SK-N-SH (cell line): Measurements from ENCODE around the gene SCAF1. TPM values are rescaled to one million over a fixed set of nuclear protein-coding genes. Genes with fewer than 3 reads are reported as not detected.

Source experiments
- CTCF ChIA-PET: fragments of 300-600, 350-600 bp; formaldehyde crosslinking; extraction: SDS; loops from one replicate; lab custom pipeline; 2021; lab: Yijun Ruan, JAX
- POLR2A ChIA-PET: fragments of 350-600 bp; sonication (Branson Sonifier 250); formaldehyde crosslinking; extraction: SDS; loops from one replicate; lab custom pipeline; 2020; ENCODE audit warnings: antibody characterized with exemption, inconsistent platforms; lab: Yijun Ruan, JAX
- DNase-seq: peaks from one replicate; pipeline ENCODE4 v3.0.0; 2012
- H2AFZ ChIP-seq: fragments of 200-600 bp; sonication (generic); 2 replicates; pipeline ENCODE4 v1.8.1; 2016; ENCODE audit warnings: antibody characterized with exemption, mild to moderate bottlenecking, low read depth
- H3F3A ChIP-seq: fragments of 200-600 bp; sonication (generic); replicated peaks from 2 replicates; pipeline ENCODE3; 2016; ENCODE audit warnings: antibody characterized with exemption, mild to moderate bottlenecking; ENCODE audit not compliant: insufficient read depth
- H3K27ac ChIP-seq, 2 experiments: fragments of 200-500 bp in 1 of 2; fragments of 200-600 bp in 1 of 2; sonication (Bioruptor generic) in 1 of 2; sonication (generic), shearing (Covaris generic) in 1 of 2; 2 replicates each; pipeline versions ENCODE4 v1.5.1 to v1.6.1; 2014 to 2016; ENCODE audit warnings: low read depth in 2 of 2, inconsistent platforms in 1 of 2, low read length in 1 of 2, mild to moderate bottlenecking in 1 of 2, mixed read lengths in 1 of 2
- H3K27me3 ChIP-seq: fragments of 200-600 bp; sonication (generic), shearing (Covaris generic); 2 replicates; pipeline ENCODE4 v1.6.1; 2016; ENCODE audit warnings: mixed run types; ENCODE audit not compliant: insufficient read depth
- H3K36me3 ChIP-seq, 2 experiments: fragments of 200-500 bp in 1 of 2; fragments of 200-600 bp in 1 of 2; sonication (Bioruptor generic) in 1 of 2; sonication (generic) in 1 of 2; replicated peaks in 1 of 2; 2 replicates each; pipeline versions ENCODE3 to v1.5.1; 2014 to 2016; ENCODE audit warnings: low read length in 1 of 2, mild to moderate bottlenecking in 1 of 2; ENCODE audit not compliant: insufficient read depth in 2 of 2, control insufficient read depth in 1 of 2
- H3K4me1 ChIP-seq, 2 experiments: fragments of 200-500 bp in 1 of 2; fragments of 200-600 bp in 1 of 2; sonication (Bioruptor generic) in 1 of 2; sonication (generic), shearing (Covaris generic) in 1 of 2; 2 replicates each; pipeline versions ENCODE4 v1.5.1 to v1.6.1; 2014 to 2016; ENCODE audit warnings: low read depth in 1 of 2, low read length in 1 of 2, mixed run types in 1 of 2; ENCODE audit not compliant: insufficient read depth in 2 of 2, control insufficient read depth in 1 of 2
- H3K4me2 ChIP-seq: fragments of 200-600 bp; sonication (generic), shearing (Covaris generic); 2 replicates; pipeline ENCODE4 v1.6.1; 2017; ENCODE audit warnings: mixed run types
- H3K4me3 ChIP-seq, 2 experiments: fragments of 200-500 bp in 1 of 2; fragments of 200-600 bp in 1 of 2; sonication (Bioruptor generic) in 1 of 2; sonication (generic), shearing (Covaris generic) in 1 of 2; 2 replicates each; pipeline versions ENCODE4 v1.5.1 to v1.8.1; 2014 to 2016; ENCODE audit warnings: low read depth in 2 of 2, inconsistent platforms in 1 of 2, low read length in 1 of 2, mild to moderate bottlenecking in 1 of 2, mixed read lengths in 1 of 2, moderate library complexity in 1 of 2
- H3K79me2 ChIP-seq: fragments of 200-600 bp; sonication (generic); 2 replicates; pipeline ENCODE4 v1.8.1; 2017; ENCODE audit warnings: mild to moderate bottlenecking; ENCODE audit not compliant: insufficient read depth
- H3K9ac ChIP-seq: fragments of 200-600 bp; sonication (generic); 2 replicates; pipeline ENCODE4 v1.6.1; 2017; ENCODE audit warnings: mixed run types
- H3K9me2 ChIP-seq: fragments of 200-600 bp; sonication (generic); 2 replicates; pipeline ENCODE4 v1.6.1; 2017; ENCODE audit warnings: mixed run types
- H3K9me3 ChIP-seq: fragments of 200-600 bp; sonication (generic); 2 replicates; pipeline ENCODE4 v1.6.1; 2017; ENCODE audit warnings: mixed run types, mild to moderate bottlenecking, moderate library complexity
- H4K20me1 ChIP-seq: fragments of 200-600 bp; sonication (generic); 2 replicates; pipeline ENCODE4 v1.6.1; 2017; ENCODE audit warnings: mild to moderate bottlenecking, mixed run types; ENCODE audit not compliant: insufficient read depth
- CHD2 ChIP-seq: fragments of 150-350 bp; IDR thresholded peaks from 2 replicates; pipeline ENCODE4 v1.6.1; 2018; ENCODE audit warnings: low read length; ENCODE audit not compliant: partially characterized antibody
- ELF1 ChIP-seq: IDR thresholded peaks from 2 replicates; pipeline ENCODE4 v1.4.0; 2012
- EZH2phosphoT487 ChIP-seq: fragments of 200-600 bp; sonication (generic); IDR thresholded peaks from 2 replicates; pipeline ENCODE4 v1.6.1; 2017; ENCODE audit warnings: low read depth, mixed run types, mild to moderate bottlenecking, antibody characterized with exemption, moderate library complexity, borderline replicate concordance
- GABPA ChIP-seq: IDR thresholded peaks from 2 replicates; pipeline ENCODE4 v1.4.0; 2012; ENCODE audit warnings: low read depth, mild to moderate bottlenecking
- GATA2 ChIP-seq: sonication (generic); formaldehyde crosslinking; IDR thresholded peaks from 2 replicates; pipeline ENCODE4 v1.5.0; 2020; ENCODE audit warnings: mild to moderate bottlenecking, missing genetic modification reagents
- JUND ChIP-seq: IDR thresholded peaks from 2 replicates; pipeline ENCODE4 v1.4.0; 2012
- MXI1 ChIP-seq: IDR thresholded peaks from 2 replicates; pipeline ENCODE4 v1.6.1; 2012; ENCODE audit warnings: mild to moderate bottlenecking, low read depth, low read length, improper control_type of control experiment
- NRF1 ChIP-seq: IDR thresholded peaks from 2 replicates; pipeline ENCODE4 v1.6.1; 2012; ENCODE audit warnings: low read depth, mild to moderate bottlenecking, low read length
- POLR2AphosphoS5 ChIP-seq: IDR thresholded peaks from 2 replicates; pipeline ENCODE4 v1.6.1; 2012; ENCODE audit warnings: low read depth, low read length
- TCF12 ChIP-seq: IDR thresholded peaks from 2 replicates; pipeline ENCODE4 v1.4.0; 2012
- YY1 ChIP-seq: IDR thresholded peaks from 2 replicates; pipeline ENCODE4 v1.4.0; 2012; ENCODE audit warnings: low read depth, mild to moderate bottlenecking
- WGBS: methylation state at CpG from one replicate; pipeline ENCODE4 v1.1.6; 2017; ENCODE audit warnings: low lambda C conversion rate; 5-methylcytosine and 5-hydroxymethylcytosine counted together
- polyA plus RNA-seq, 3 experiments: library from polyadenylated mRNA; depleted of rRNA; stranded (reverse); fragments of >200 nt; gene quantifications; 2 replicates each; pipeline ENCODE4 v1.2.3, GENCODE V29; 2012
- TF ChIP-seq, protein P1 (sequence below): IDR thresholded peaks from 2 replicates; pipeline ENCODE4; 2012

The SCAF1 gene
- polyA plus RNA-seq, 1 of the 3 experiments (the other 2 are of a cell fraction) = 9.5 TPM

GRCh38 chr19:49635530-49636232 is 6.3 kb upstream of the SCAF1 start:
- no peak overlapping the region for H3K27ac ChIP-seq
- WGBS = 73% methylated on average over 21 of the region's 24 CpGs
- POLR2A ChIA-PET = no interaction called here
- CTCF ChIA-PET = interaction anchor here (0.9 kb wide), 1 partner anchor 37 kb away, joined by 3 read pairs; no protein-coding TSS in a partner anchor
- peaks cover 11% of the 10 kb centered on the region for H3F3A ChIP-seq
- no peaks in the 10 kb centered on the region; the same call in 1 of the 2 replicates for H4K20me1 ChIP-seq
- no peak overlapping the region for H3K9ac ChIP-seq
- no peak overlapping the region for H2AFZ ChIP-seq
- no peak overlapping the region for H3K4me2 ChIP-seq
- no peaks in the 10 kb centered on the region for H3K27me3 ChIP-seq
- no peak overlapping the region for H3K4me3 ChIP-seq
- H3K36me3 ChIP-seq = no peaks in the 10 kb centered on the region
- H3K9me2 ChIP-seq = no peaks in the 10 kb centered on the region
- H3K9me3 ChIP-seq = no peaks in the 10 kb centered on the region
- TF ChIP-seq GATA2 = no peak
- no peak for TF ChIP-seq MXI1
- TF ChIP-seq JUND = no peak
- TF ChIP-seq EZH2phosphoT487 = no peak
- no peak for TF ChIP-seq GABPA
- no peak for TF ChIP-seq NRF1
- TF ChIP-seq, protein P1, sequence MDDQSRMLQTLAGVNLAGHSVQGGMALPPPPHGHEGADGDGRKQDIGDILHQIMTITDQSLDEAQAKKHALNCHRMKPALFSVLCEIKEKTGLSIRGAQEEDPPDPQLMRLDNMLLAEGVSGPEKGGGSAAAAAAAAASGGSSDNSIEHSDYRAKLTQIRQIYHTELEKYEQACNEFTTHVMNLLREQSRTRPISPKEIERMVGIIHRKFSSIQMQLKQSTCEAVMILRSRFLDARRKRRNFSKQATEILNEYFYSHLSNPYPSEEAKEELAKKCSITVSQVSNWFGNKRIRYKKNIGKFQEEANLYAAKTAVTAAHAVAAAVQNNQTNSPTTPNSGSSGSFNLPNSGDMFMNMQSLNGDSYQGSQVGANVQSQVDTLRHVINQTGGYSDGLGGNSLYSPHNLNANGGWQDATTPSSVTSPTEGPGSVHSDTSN = no peak
- TF ChIP-seq YY1 = no peak
- TF ChIP-seq POLR2AphosphoS5 = no peak; the same call in 1 of the 2 replicates
- no peak for TF ChIP-seq TCF12
- no peak for DNase-seq
- peaks cover 12 to 17% of the 10 kb centered on the region in 2 experiments; a peak in 3 of 4 replicates for H3K4me1 ChIP-seq
- peaks cover 16% of the 10 kb centered on the region for H3K79me2 ChIP-seq

- WGBS = 82% methylated on average over 18 of the region's 30 CpGs
Observed at GRCh38 chr19:49636233-49636932, 5.6 kb upstream of the SCAF1 start.

More at GRCh38 chr19:49636233-49636932, 5.6 kb upstream of the SCAF1 start:
- H3K9me3 ChIP-seq = no peaks in the 10 kb centered on the region
- no peak overlapping the region for H3K9ac ChIP-seq
- no peaks in the 10 kb centered on the region for H3K36me3 ChIP-seq
- H3K9me2 ChIP-seq = no peaks in the 10 kb centered on the region
- peaks cover 12% of the 10 kb centered on the region for H3F3A ChIP-seq
- no peaks in the 10 kb centered on the region for H3K27me3 ChIP-seq
- ChIA-PET CTCF (interaction anchor here (0.6 to 1.0 kb wide), 3 partner anchors 20 to 56 kb away, joined by 3 to 4 read pairs (median 3); partner anchors contain the start of gene NOSIP), POLR2A (no interaction called here)
- DNase-seq = no peak
- peaks cover 20% of the 10 kb centered on the region for H3K79me2 ChIP-seq
- peaks cover 12 to 18% of the 10 kb centered on the region in 2 experiments for H3K4me1 ChIP-seq
- H3K27ac ChIP-seq = no peak overlapping the region
- no peaks in the 10 kb centered on the region for H4K20me1 ChIP-seq
- TF ChIP-seq ELF1 (no peak), YY1 (no peak), CHD2 (no peak)
- TF ChIP-seq, all 33 proteins: peak for 0
- no peak overlapping the region for H2AFZ ChIP-seq
- H3K4me3 ChIP-seq = no peak overlapping the region
- H3K4me2 ChIP-seq = no peak overlapping the region
